KMS-11 (cell line): Measurements from ENCODE around the gene CD59.

Experiments
- H2AFZ ChIP-seq: fragments of 200-600 bp; sonication (generic); 2 replicates; pipeline ENCODE4 v1.6.1; 2016; ENCODE audit warnings: antibody characterized with exemption, mixed run types, low read depth
- H3K27ac ChIP-seq: fragments of 200-600 bp; sonication (generic); 2 replicates; pipeline ENCODE4 v1.6.1; 2016; ENCODE audit warnings: mild to moderate bottlenecking, mixed run types
- H3K27me3 ChIP-seq: fragments of 200-600 bp; sonication (generic); 2 replicates; pipeline ENCODE4 v1.6.1; 2017; ENCODE audit warnings: mild to moderate bottlenecking, low read depth, mixed run types, moderate library complexity; ENCODE audit not compliant: insufficient read depth
- H3K36me3 ChIP-seq: fragments of 200-600 bp; sonication (generic); 2 replicates; pipeline ENCODE4 v1.6.1; 2017; ENCODE audit warnings: mild to moderate bottlenecking, mixed run types; ENCODE audit not compliant: insufficient read depth
- H3K4me1 ChIP-seq: fragments of 200-600 bp; sonication (generic); 2 replicates; pipeline ENCODE4 v1.6.1; 2016; ENCODE audit warnings: mild to moderate bottlenecking, low read depth, mixed run types; ENCODE audit not compliant: poor library complexity, severe bottlenecking
- H3K4me2 ChIP-seq: fragments of 200-600 bp; sonication (generic); 2 replicates; pipeline ENCODE4 v1.7.0; 2016; ENCODE audit warnings: mild to moderate bottlenecking, mixed run types
- H3K4me3 ChIP-seq: fragments of 200-600 bp; sonication (generic); IDR thresholded peaks from 2 replicates; pipeline ENCODE4 v1.6.1; 2017; ENCODE audit warnings: low read depth, low read length, mixed read lengths; ENCODE audit not compliant: insufficient read depth
- H3K79me2 ChIP-seq: fragments of 200-600 bp; sonication (generic); 2 replicates; pipeline ENCODE4 v1.6.1; 2016; ENCODE audit warnings: low read depth, mixed run types; ENCODE audit not compliant: insufficient read depth
- H3K9ac ChIP-seq: fragments of 200-600 bp; sonication (generic); 2 replicates; pipeline ENCODE4 v1.6.1; 2016; ENCODE audit warnings: mild to moderate bottlenecking, mixed run types
- H4K20me1 ChIP-seq: fragments of 200-600 bp; sonication (generic); 2 replicates; pipeline ENCODE4 v1.6.1; 2016; ENCODE audit warnings: mild to moderate bottlenecking, mixed run types; ENCODE audit not compliant: insufficient read depth
- TF ChIP-seq, protein P1 (sequence below): fragments of 200-600 bp; sonication (generic); conservative IDR thresholded peaks from 2 replicates; pipeline ENCODE4 v1.6.1; 2017; ENCODE audit warnings: low read depth, mild to moderate bottlenecking, antibody characterized with exemption, low read length, moderate library complexity, mixed read lengths

The CD59 gene

GRCh38 chr11:33696411-33696810 is 39.8 kb downstream of the CD59 start:
- TF ChIP-seq, protein P1, sequence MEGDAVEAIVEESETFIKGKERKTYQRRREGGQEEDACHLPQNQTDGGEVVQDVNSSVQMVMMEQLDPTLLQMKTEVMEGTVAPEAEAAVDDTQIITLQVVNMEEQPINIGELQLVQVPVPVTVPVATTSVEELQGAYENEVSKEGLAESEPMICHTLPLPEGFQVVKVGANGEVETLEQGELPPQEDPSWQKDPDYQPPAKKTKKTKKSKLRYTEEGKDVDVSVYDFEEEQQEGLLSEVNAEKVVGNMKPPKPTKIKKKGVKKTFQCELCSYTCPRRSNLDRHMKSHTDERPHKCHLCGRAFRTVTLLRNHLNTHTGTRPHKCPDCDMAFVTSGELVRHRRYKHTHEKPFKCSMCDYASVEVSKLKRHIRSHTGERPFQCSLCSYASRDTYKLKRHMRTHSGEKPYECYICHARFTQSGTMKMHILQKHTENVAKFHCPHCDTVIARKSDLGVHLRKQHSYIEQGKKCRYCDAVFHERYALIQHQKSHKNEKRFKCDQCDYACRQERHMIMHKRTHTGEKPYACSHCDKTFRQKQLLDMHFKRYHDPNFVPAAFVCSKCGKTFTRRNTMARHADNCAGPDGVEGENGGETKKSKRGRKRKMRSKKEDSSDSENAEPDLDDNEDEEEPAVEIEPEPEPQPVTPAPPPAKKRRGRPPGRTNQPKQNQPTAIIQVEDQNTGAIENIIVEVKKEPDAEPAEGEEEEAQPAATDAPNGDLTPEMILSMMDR: no peak

GRCh38 chr11:33695051-33695566 is 41.1 kb downstream of the CD59 start:
- H3K4me2 ChIP-seq: peak overlapping the region; percentile 13; the same call in 1 of the 2 replicates
- H3K27me3 ChIP-seq: no peaks in the 10 kb centered on the region
- no peaks in the 10 kb centered on the region for H4K20me1 ChIP-seq
- H3K36me3 ChIP-seq: no peaks in the 10 kb centered on the region
- no peaks in the 10 kb centered on the region for H3K79me2 ChIP-seq
- no peak overlapping the region for H3K27ac ChIP-seq
- TF ChIP-seq, protein P1: no peak
- no peak overlapping the region for H3K9ac ChIP-seq
- H3K4me1 ChIP-seq: peaks cover 30% of the 10 kb centered on the region
- H2AFZ ChIP-seq: no peak overlapping the region
- no peak overlapping the region for H3K4me3 ChIP-seq

More at GRCh38 chr11:33696411-33696810, 39.8 kb downstream of the CD59 start:
- Histone ChIP-seq H3K27me3 (no peaks in the 10 kb centered on the region), H3K27ac (no peak overlapping the region), H3K4me2 (no peak overlapping the region), H3K4me1 (peaks cover 35% of the 10 kb centered on the region), H3K36me3 (no peaks in the 10 kb centered on the region), H2AFZ (no peak overlapping the region), H3K4me3 (no peak overlapping the region), H4K20me1 (no peaks in the 10 kb centered on the region), H3K9ac (no peak overlapping the region), H3K79me2 (no peaks in the 10 kb centered on the region)

GRCh38 chr11:33694346-33695050 is 41.7 kb downstream of the CD59 start:
- Histone ChIP-seq H3K27ac (no peak overlapping the region), H3K27me3 (no peaks in the 10 kb centered on the region), H2AFZ (no peak overlapping the region), H4K20me1 (no peaks in the 10 kb centered on the region), H3K4me3 (no peak overlapping the region), H3K36me3 (no peaks in the 10 kb centered on the region), H3K79me2 (no peaks in the 10 kb centered on the region), H3K9ac (no peak overlapping the region), H3K4me1 (peaks cover 30% of the 10 kb centered on the region), H3K4me2 (peak overlapping the region; percentile 13; the same call in 1 of the 2 replicates)
- TF ChIP-seq, protein P1: no peak

DNA sequence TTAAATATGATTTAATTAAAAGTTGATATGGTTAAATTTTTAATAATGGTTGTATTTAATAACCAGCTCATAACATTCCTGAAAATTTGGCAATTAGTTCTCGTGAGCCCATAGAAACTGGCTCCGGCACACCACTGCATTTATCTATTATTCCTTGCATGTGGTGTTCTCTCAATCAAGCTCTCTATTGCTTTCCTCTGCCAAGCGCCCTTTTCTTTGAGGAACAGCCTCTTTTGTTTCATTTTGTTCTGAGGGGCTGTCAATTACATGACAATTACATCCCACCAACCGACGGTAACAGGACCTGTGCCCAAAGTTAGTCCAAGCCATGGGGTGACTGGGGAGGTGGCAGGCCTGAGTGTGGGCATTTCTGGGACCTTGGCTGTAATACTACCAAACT is 43.7 kb downstream of the CD59 start:
- Histone ChIP-seq H3K27me3 (no peaks in the 10 kb centered on the region), H3K4me3 (no peak overlapping the region), H4K20me1 (no peaks in the 10 kb centered on the region), H3K4me2 (peak overlapping the region; percentile 23; the same call in 1 of the 2 replicates), H3K9ac (no peak overlapping the region), H3K4me1 (peaks cover 39% of the 10 kb centered on the region), H3K79me2 (no peaks in the 10 kb centered on the region), H2AFZ (no peak overlapping the region), H3K27ac (no peak overlapping the region), H3K36me3 (no peaks in the 10 kb centered on the region)
- TF ChIP-seq, protein P1: no peak
